MV-4-11 (cell line): ENCODE data around the gene KIF13A.
"Not testable (repeated sequence)": the region's sequence is repeated elsewhere in the genome, so short reads cannot be mapped to it uniquely, and the experiment has no call there.

Experiments used
- DNase-seq: peaks from one replicate; lab custom pipeline; 2025; lab: John Stamatoyannopoulos, UW

The KIF13A gene

GRCh38 chr6:17900011-17900410 lies 87.4 kb downstream of the KIF13A start:
- no peak for DNase-seq

GRCh38 chr6:17899491-17899890 lies 87.9 kb downstream of the KIF13A start:
- DNase-seq, result no peak

- DNase-seq, result no peak
Measured at GRCh38 chr6:17897681-17898080, 89.8 kb downstream of the KIF13A start.

- no peak for DNase-seq
Measured at GRCh38 chr6:17894905-17895304, 92.5 kb downstream of the KIF13A start.

- DNase-seq, result no peak
Measured at GRCh38 chr6:17894191-17894590, 93.2 kb downstream of the KIF13A start.

GRCh38 chr6:17892097-17892686 lies 95.2 kb downstream of the KIF13A start:
- peak; percentile 55 for DNase-seq

GRCh38 chr6:17890309-17890708 lies 97.1 kb downstream of the KIF13A start:
- DNase-seq, result no peak

GRCh38 chr6:17889777-17890176 lies 97.7 kb downstream of the KIF13A start:
- not testable (repeated sequence) for DNase-seq

- DNase-seq, result peak; percentile 51
Measured at GRCh38 chr6:17886891-17887290, 100.5 kb downstream of the KIF13A start.

- DNase-seq, result no peak
Measured at GRCh38 chr6:17885889-17886576, 101.4 kb downstream of the KIF13A start.

GRCh38 chr6:17884498-17885478 lies 102.6 kb downstream of the KIF13A start:
- DNase-seq, result peak; percentile 78

- no peak for DNase-seq
Measured at GRCh38 chr6:17883665-17884497, 103.6 kb downstream of the KIF13A start.

GRCh38 chr6:17881085-17881858 lies 106.2 kb downstream of the KIF13A start:
- peak; percentile 77 for DNase-seq

- DNase-seq, result no peak
Measured at GRCh38 chr6:17879184-17879583, 108.3 kb downstream of the KIF13A start.

GRCh38 chr6:17878734-17879133 lies 108.7 kb downstream of the KIF13A start:
- no peak for DNase-seq

- DNase-seq, result no peak
Measured at GRCh38 chr6:17877895-17878440, 109.5 kb downstream of the KIF13A start.

- no peak for DNase-seq
Measured at GRCh38 chr6:17877196-17877894, 110.1 kb downstream of the KIF13A start.

GRCh38 chr6:17874753-17875152 lies 112.7 kb downstream of the KIF13A start:
- DNase-seq, result no peak

- no peak for DNase-seq
Measured at GRCh38 chr6:17872908-17873307, 114.5 kb downstream of the KIF13A start.

- DNase-seq, result no peak
Measured at GRCh38 chr6:17871836-17872235, 115.6 kb downstream of the KIF13A start.
